C4-2B (cell line): Measurements from ENCODE around the gene CFAP46.
"Not testable (repeated sequence)": the region's sequence is repeated elsewhere in the genome, so short reads cannot be mapped to it uniquely, and the experiment has no call there.

Experiments used
- H3K27ac ChIP-seq: fragments of 450-650 bp; 2 replicates; pipeline ENCODE4 v1.5.1; 2017
- CTCF ChIP-seq: fragments of 450-650 bp; conservative IDR thresholded peaks from 2 replicates; pipeline ENCODE4 v1.5.1; 2017; ENCODE audit warnings: mild to moderate bottlenecking
- ZFX ChIP-seq: fragments of 450-650 bp; IDR thresholded peaks from 2 replicates; pipeline ENCODE4 v1.6.1; 2017

CFAP46 gene

GRCh38 chr10:132900211-132900756 lies 42.1 kb downstream of the CFAP46 start:
- TF ChIP-seq CTCF (no peak), ZFX (no peak)
- H3K27ac ChIP-seq = no peak overlapping the region

- no peak for TF ChIP-seq ZFX
- TF ChIP-seq CTCF = no peak
Observed at GRCh38 chr10:132899751-132900065, 42.7 kb downstream of the CFAP46 start.

GRCh38 chr10:132899054-132899750 lies 43.2 kb downstream of the CFAP46 start:
- TF ChIP-seq ZFX (no peak), CTCF (no peak)
- no peak overlapping the region for H3K27ac ChIP-seq

More at GRCh38 chr10:132899751-132900065, 42.7 kb downstream of the CFAP46 start:
- no peak overlapping the region for H3K27ac ChIP-seq

- no peak for TF ChIP-seq CTCF
- no peak for TF ChIP-seq ZFX
Observed at GRCh38 chr10:132898391-132899053, 43.8 kb downstream of the CFAP46 start.

GRCh38 chr10:132897516-132898381 lies 44.6 kb downstream of the CFAP46 start:
- no peak overlapping the region for H3K27ac ChIP-seq
- TF ChIP-seq ZFX (no peak), CTCF (no peak)

More at GRCh38 chr10:132898391-132899053, 43.8 kb downstream of the CFAP46 start:
- no peak overlapping the region for H3K27ac ChIP-seq

- H3K27ac ChIP-seq = not testable (repeated sequence)
Observed at GRCh38 chr10:132893786-132894185, 48.6 kb downstream of the CFAP46 start.

GRCh38 chr10:132893090-132893489 lies 49.3 kb downstream of the CFAP46 start:
- H3K27ac ChIP-seq = no peak overlapping the region
- no peak for TF ChIP-seq ZFX

- H3K27ac ChIP-seq = no peak overlapping the region
- TF ChIP-seq CTCF = no peak
- no peak for TF ChIP-seq ZFX
Observed at GRCh38 chr10:132892004-132892403, 50.4 kb downstream of the CFAP46 start.
